HG02973 (cell line): Measurements from ENCODE around the gene RANBP17.
"Not testable (repeated sequence)": the region's sequence is repeated elsewhere in the genome, so short reads cannot be mapped to it uniquely, and the experiment has no call there.

Experiments
- ATAC-seq: cut with Tn5 transposase; IDR thresholded peaks from one replicate; pipeline ENCODE4 v1.9.1; 2021; ENCODE audit warnings: moderate library complexity; ENCODE audit not compliant: unreplicated experiment

RANBP17 gene

GRCh38 chr5:171143926-171144325 is 282.1 kb downstream of the RANBP17 start:
- ATAC-seq: no peak

GRCh38 chr5:171149333-171149732 is 287.5 kb downstream of the RANBP17 start:
- ATAC-seq: peak; percentile 86

- ATAC-seq: peak; percentile 29
Observed at GRCh38 chr5:171149772-171150171, 288.0 kb downstream of the RANBP17 start.

GRCh38 chr5:171152382-171152781 is 290.6 kb downstream of the RANBP17 start:
- no peak for ATAC-seq

GRCh38 chr5:171155621-171156020 is 293.8 kb downstream of the RANBP17 start:
- ATAC-seq: no peak

GRCh38 chr5:171157276-171157675 is 295.5 kb downstream of the RANBP17 start:
- ATAC-seq: no peak

GRCh38 chr5:171157775-171158174 is 296.0 kb downstream of the RANBP17 start:
- ATAC-seq: no peak

- no peak for ATAC-seq
Observed at GRCh38 chr5:171158581-171158980, 296.8 kb downstream of the RANBP17 start.

- no peak for ATAC-seq
Observed at GRCh38 chr5:171162165-171162564, 300.3 kb downstream of the RANBP17 start.

- ATAC-seq: peak; percentile 65
Observed at GRCh38 chr5:171162596-171162995, 300.8 kb downstream of the RANBP17 start.

GRCh38 chr5:171166766-171167165 is 304.9 kb downstream of the RANBP17 start:
- ATAC-seq: no peak

- no peak for ATAC-seq
Observed at GRCh38 chr5:171168171-171168570, 306.4 kb downstream of the RANBP17 start.

GRCh38 chr5:171174960-171175359 is 313.1 kb downstream of the RANBP17 start:
- ATAC-seq: not testable (repeated sequence)

- ATAC-seq: no peak
Observed at GRCh38 chr5:171175746-171176145, 313.9 kb downstream of the RANBP17 start.

- ATAC-seq: not testable (repeated sequence)
Observed at GRCh38 chr5:171178190-171178589, 316.4 kb downstream of the RANBP17 start.

GRCh38 chr5:171188016-171188415 is 326.2 kb downstream of the RANBP17 start:
- ATAC-seq: no peak

GRCh38 chr5:171189442-171189841 is 327.6 kb downstream of the RANBP17 start:
- ATAC-seq: no peak

- no peak for ATAC-seq
Observed at GRCh38 chr5:171192111-171192510, 330.3 kb downstream of the RANBP17 start.

- ATAC-seq: no peak
Observed at GRCh38 chr5:171201310-171201709, 339.5 kb downstream of the RANBP17 start.

GRCh38 chr5:171205375-171205774 is 343.6 kb downstream of the RANBP17 start:
- ATAC-seq: no peak

GRCh38 chr5:171207256-171207847 is 345.5 kb downstream of the RANBP17 start:
- ATAC-seq: no peak

GRCh38 chr5:171221916-171222315 is 360.1 kb downstream of the RANBP17 start:
- no peak for ATAC-seq

GRCh38 chr5:171223927-171224326 is 362.1 kb downstream of the RANBP17 start:
- no peak for ATAC-seq
